SJCRH30 (cell line): ENCODE measurements around the gene KRTAP19-7. TPM values are rescaled to one million over a fixed set of nuclear protein-coding genes. Genes with fewer than 3 reads are reported as not detected.

Experiments
- DNase-seq, 2 experiments: peaks; one replicate each; pipeline ENCODE4 v3.0.0-alpha.2; 2015 to 2020
- H3K27ac ChIP-seq: fragments of 250-450 bp; sonication (Bioruptor Pico); 2 replicates; pipeline ENCODE4 v1.5.1; 2020; ENCODE audit warnings: mild to moderate bottlenecking, moderate library complexity
- H3K27me3 ChIP-seq: fragments of 250-450 bp; sonication (Bioruptor Pico); 2 replicates; pipeline ENCODE4 v1.5.1; 2020; ENCODE audit warnings: mild to moderate bottlenecking, moderate library complexity
- H3K36me3 ChIP-seq: fragments of 250-450 bp; sonication (Bioruptor Pico); 2 replicates; pipeline ENCODE4 v1.5.1; 2020; ENCODE audit warnings: mild to moderate bottlenecking, moderate library complexity
- H3K4me1 ChIP-seq: fragments of 250-450 bp; sonication (Bioruptor Pico); 2 replicates; pipeline ENCODE4 v1.5.1; 2020; ENCODE audit warnings: mild to moderate bottlenecking, moderate library complexity
- H3K4me3 ChIP-seq: fragments of 250-450 bp; sonication (Bioruptor Pico); 2 replicates; pipeline ENCODE4 v1.5.1; 2020; ENCODE audit warnings: mild to moderate bottlenecking, moderate library complexity
- H3K9me3 ChIP-seq: fragments of 250-450 bp; sonication (Bioruptor Pico); replicated peaks from 2 replicates; pipeline ENCODE4 v1.5.1; 2020; ENCODE audit warnings: mild to moderate bottlenecking, moderate library complexity
- total RNA-seq: library from RNA; depleted of rRNA; stranded (reverse); fragments of >200 nt; shearing (Covaris generic); gene quantifications from 2 replicates; pipeline ENCODE4 v1.2.3, GENCODE V29; 2014; rRNA removed

KRTAP19-7 gene
- total RNA-seq, 1 experiment from 2014 or later: not detected

GRCh38 chr21:30552782-30553181, 8.3 kb downstream of the KRTAP19-7 start:
- no peaks in the 10 kb centered on the region for H3K27me3 ChIP-seq
- H3K9me3 ChIP-seq: no peaks in the 10 kb centered on the region
- H3K4me1 ChIP-seq: no peaks in the 10 kb centered on the region
- no peak for DNase-seq
- H3K4me3 ChIP-seq: no peak overlapping the region
- no peaks in the 10 kb centered on the region for H3K36me3 ChIP-seq
- H3K27ac ChIP-seq: no peak overlapping the region

GRCh38 chr21:30541764-30542163, 19.4 kb downstream of the KRTAP19-7 start, which contains the start of gene KRTAP19-6:
TSS of gene KRTAP19-6 (minus strand) at chr21:30541864. CDS start at chr21:30541833, 31 bp downstream.
- Histone ChIP-seq H3K36me3 (no peaks in the 10 kb centered on the region), H3K27ac (no peak within 1 kb of the TSS), H3K4me3 (no peak within 1 kb of the TSS), H3K27me3 (no peaks in the 10 kb centered on the region), H3K9me3 (no peaks in the 10 kb centered on the region), H3K4me1 (no peaks in the 10 kb centered on the region)
- no peak for DNase-seq

- no peak for DNase-seq
- Histone ChIP-seq H3K4me1 (no peaks in the 10 kb centered on the region), H3K27me3 (no peaks in the 10 kb centered on the region), H3K36me3 (no peaks in the 10 kb centered on the region), H3K27ac (no peak overlapping the region), H3K4me3 (no peak overlapping the region), H3K9me3 (no peaks in the 10 kb centered on the region)
These were observed 42.2 kb downstream of the KRTAP19-7 start for GRCh38 chr21:30518876-30519275.

- DNase-seq: no peak
- Histone ChIP-seq H3K36me3 (no peaks in the 10 kb centered on the region), H3K4me1 (no peaks in the 10 kb centered on the region), H3K27me3 (no peaks in the 10 kb centered on the region), H3K4me3 (no peak overlapping the region), H3K27ac (no peak overlapping the region), H3K9me3 (no peaks in the 10 kb centered on the region)
These were observed 45.4 kb downstream of the KRTAP19-7 start for GRCh38 chr21:30515681-30516080.

Other genes with a start within 250 kb of the KRTAP19-7 start
- not detected in 2 replicates for gene KRTAP26-1, start 241.0 kb downstream of the KRTAP19-7 start, total RNA-seq
- not detected in 2 replicates for gene KRTAP27-1, start 223.6 kb downstream of the KRTAP19-7 start, total RNA-seq
- gene KRTAP23-1, start 212.7 kb downstream of the KRTAP19-7 start, total RNA-seq: not detected in 2 replicates
- gene KRTAP13-2, start 189.0 kb downstream of the KRTAP19-7 start, total RNA-seq: not detected in 2 replicates
- not detected in 2 replicates for gene KRTAP13-1, start 165.3 kb downstream of the KRTAP19-7 start, total RNA-seq
- gene KRTAP13-3, start 135.4 kb downstream of the KRTAP19-7 start, total RNA-seq: not detected in 2 replicates
- gene KRTAP13-4, start 131.1 kb downstream of the KRTAP19-7 start, total RNA-seq: not detected in 2 replicates
- not detected in 2 replicates for gene KRTAP15-1, start 121.0 kb downstream of the KRTAP19-7 start, total RNA-seq
- gene KRTAP19-1, start 80.9 kb downstream of the KRTAP19-7 start, total RNA-seq: not detected in 2 replicates
- gene KRTAP19-2, start 73.9 kb downstream of the KRTAP19-7 start, total RNA-seq: not detected in 2 replicates
- not detected in 2 replicates for gene KRTAP19-3, start 69.3 kb downstream of the KRTAP19-7 start, total RNA-seq
- gene KRTAP19-4, start 64.1 kb downstream of the KRTAP19-7 start, total RNA-seq: not detected in 2 replicates
- gene KRTAP19-5, start 59.2 kb downstream of the KRTAP19-7 start, total RNA-seq: not detected in 2 replicates
- gene KRTAP19-6, start 19.4 kb downstream of the KRTAP19-7 start, total RNA-seq: not detected in 2 replicates
- not detected in 2 replicates for gene KRTAP22-2, start 29.1 kb upstream of the KRTAP19-7 start, total RNA-seq
- not detected in 2 replicates for gene KRTAP6-3, start 31.1 kb upstream of the KRTAP19-7 start, total RNA-seq
- not detected in 2 replicates for gene KRTAP6-2, start 37.6 kb upstream of the KRTAP19-7 start, total RNA-seq
- gene KRTAP22-1, start 39.8 kb upstream of the KRTAP19-7 start, total RNA-seq: not detected in 2 replicates
- not detected in 2 replicates for gene KRTAP6-1, start 52.6 kb upstream of the KRTAP19-7 start, total RNA-seq
- not detected in 2 replicates for gene KRTAP20-1, start 55.1 kb upstream of the KRTAP19-7 start, total RNA-seq
- gene KRTAP20-4, start 59.3 kb upstream of the KRTAP19-7 start, total RNA-seq: not detected in 2 replicates
- gene KRTAP20-2, start 73.9 kb upstream of the KRTAP19-7 start, total RNA-seq: not detected in 2 replicates
- gene KRTAP20-3, start 81.5 kb upstream of the KRTAP19-7 start, total RNA-seq: not detected in 2 replicates
- not detected in 2 replicates for gene KRTAP21-3, start 157.5 kb upstream of the KRTAP19-7 start, total RNA-seq
- gene KRTAP21-2, start 185.9 kb upstream of the KRTAP19-7 start, total RNA-seq: not detected in 2 replicates
- not detected in 2 replicates for gene KRTAP21-1, start 194.1 kb upstream of the KRTAP19-7 start, total RNA-seq